Type B pancreatic cell (in vitro differentiated cells): ENCODE measurements around the gene RBFOX1. TPM values are rescaled to one million over a fixed set of nuclear protein-coding genes. Genes with fewer than 3 reads are reported as not detected.

Source experiments
- DNase-seq: peaks from one replicate; pipeline ENCODE4 v3.0.0; 2021; ENCODE audit warnings: mixed read lengths; ENCODE audit not compliant: unreplicated experiment; ENCODE audit errors: extremely low spot score
- H3K27ac Mint-ChIP-seq: 2 replicates; pipeline ENCODE4 v1.8.0; 2021; ENCODE audit warnings: mild to moderate bottlenecking, mixed read lengths
- H3K27me3 Mint-ChIP-seq: 2 replicates; pipeline ENCODE4 v1.8.0; 2021; ENCODE audit warnings: mixed read lengths
- H3K36me3 Mint-ChIP-seq: 2 replicates; pipeline ENCODE4 v1.8.0; 2021; ENCODE audit warnings: mixed read lengths
- H3K4me1 Mint-ChIP-seq: one replicate; pipeline ENCODE4 v1.8.0; 2021; ENCODE audit warnings: mixed read lengths; ENCODE audit not compliant: unreplicated experiment
- H3K4me3 Mint-ChIP-seq: 2 replicates; pipeline ENCODE4 v1.8.0; 2021; ENCODE audit warnings: mild to moderate bottlenecking, mixed read lengths
- H3K9me3 Mint-ChIP-seq: 2 replicates; pipeline ENCODE4 v1.8.0; 2021; ENCODE audit warnings: mixed read lengths
- total RNA-seq: library from RNA; stranded (reverse); gene quantifications from 2 replicates; pipeline ENCODE4 v1.2.1, GENCODE V29; 2021; ENCODE audit warnings: low replicate concordance
- TF ChIP-seq, protein P1 (sequence below): fragments of 200-600 bp; sonication (generic); conservative IDR thresholded peaks from 2 replicates; pipeline ENCODE4 v1.5.0; 2021; ENCODE audit warnings: antibody characterized with exemption, mild to moderate bottlenecking

RBFOX1 gene
- total RNA-seq, 1 donor from 2014 or later, result 21.0 TPM

DNA sequence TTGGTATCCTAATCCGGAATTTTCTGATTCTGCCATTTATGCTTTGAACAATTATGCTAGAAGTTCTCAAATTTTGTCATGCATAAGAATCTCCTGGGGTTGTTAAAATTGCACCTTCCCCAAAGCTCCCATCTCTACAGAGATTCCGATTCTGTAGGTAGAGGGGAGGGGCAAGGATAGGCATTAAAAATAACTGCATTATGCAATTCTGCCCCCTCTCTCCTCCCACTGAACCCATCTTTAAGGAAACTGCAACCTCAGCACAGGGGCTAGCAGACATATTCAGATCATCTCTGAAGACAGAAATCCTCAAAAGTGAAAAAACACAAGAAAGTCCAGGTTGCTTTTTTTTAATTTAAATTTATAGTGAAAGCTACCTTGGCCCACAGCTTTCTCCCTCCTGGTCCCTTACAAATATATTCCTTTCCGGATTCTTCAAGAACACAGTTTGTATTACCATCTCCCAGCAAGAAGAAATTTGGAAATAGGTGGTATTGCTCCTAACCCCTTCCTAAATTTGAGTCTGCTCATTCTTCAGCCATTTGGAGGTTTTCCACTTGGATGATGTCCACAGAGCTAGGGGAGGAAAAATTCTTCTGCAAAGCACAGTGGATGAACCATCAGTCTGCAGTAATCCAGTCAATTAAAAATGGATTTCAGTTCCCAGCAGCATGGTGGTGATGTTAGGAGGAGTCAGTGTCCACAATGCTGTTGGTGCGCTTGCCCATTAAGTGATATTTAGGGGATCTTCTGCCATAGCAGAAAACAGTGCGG, 67.7 kb downstream of the RBFOX1 start:
- TF ChIP-seq, protein P1, sequence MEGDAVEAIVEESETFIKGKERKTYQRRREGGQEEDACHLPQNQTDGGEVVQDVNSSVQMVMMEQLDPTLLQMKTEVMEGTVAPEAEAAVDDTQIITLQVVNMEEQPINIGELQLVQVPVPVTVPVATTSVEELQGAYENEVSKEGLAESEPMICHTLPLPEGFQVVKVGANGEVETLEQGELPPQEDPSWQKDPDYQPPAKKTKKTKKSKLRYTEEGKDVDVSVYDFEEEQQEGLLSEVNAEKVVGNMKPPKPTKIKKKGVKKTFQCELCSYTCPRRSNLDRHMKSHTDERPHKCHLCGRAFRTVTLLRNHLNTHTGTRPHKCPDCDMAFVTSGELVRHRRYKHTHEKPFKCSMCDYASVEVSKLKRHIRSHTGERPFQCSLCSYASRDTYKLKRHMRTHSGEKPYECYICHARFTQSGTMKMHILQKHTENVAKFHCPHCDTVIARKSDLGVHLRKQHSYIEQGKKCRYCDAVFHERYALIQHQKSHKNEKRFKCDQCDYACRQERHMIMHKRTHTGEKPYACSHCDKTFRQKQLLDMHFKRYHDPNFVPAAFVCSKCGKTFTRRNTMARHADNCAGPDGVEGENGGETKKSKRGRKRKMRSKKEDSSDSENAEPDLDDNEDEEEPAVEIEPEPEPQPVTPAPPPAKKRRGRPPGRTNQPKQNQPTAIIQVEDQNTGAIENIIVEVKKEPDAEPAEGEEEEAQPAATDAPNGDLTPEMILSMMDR, result no peak
- Mint-ChIP-seq H3K27ac (no peak overlapping the region), H3K27me3 (peaks cover 8% of the 10 kb centered on the region), H3K4me1 (peaks cover under 1% of the 10 kb centered on the region), H3K9me3 (no peaks in the 10 kb centered on the region), H3K4me3 (no peak overlapping the region), H3K36me3 (no peaks in the 10 kb centered on the region)
- no peak for DNase-seq

DNA sequence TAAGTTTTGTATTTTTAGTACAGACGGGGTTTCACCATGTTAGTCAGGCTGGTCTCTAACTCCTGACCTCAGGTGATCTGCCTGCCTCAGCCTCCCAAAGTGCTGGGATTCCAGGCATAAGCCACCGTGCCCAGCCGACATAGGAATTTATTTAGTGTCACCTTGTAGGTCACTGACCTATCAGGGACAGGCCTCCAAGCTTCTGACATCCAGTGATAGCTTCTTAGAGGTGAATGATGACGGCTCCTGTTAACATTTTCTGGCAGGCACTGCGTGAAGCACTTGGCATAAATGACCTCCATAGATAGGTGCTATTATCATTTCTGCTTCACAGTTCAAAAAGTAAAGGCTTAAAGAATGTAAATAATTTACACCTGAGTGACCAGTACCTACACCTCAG, 71.6 kb downstream of the RBFOX1 start:
- no peak for DNase-seq
- Mint-ChIP-seq H3K4me1 (peaks cover 4% of the 10 kb centered on the region), H3K36me3 (no peaks in the 10 kb centered on the region), H3K9me3 (no peaks in the 10 kb centered on the region), H3K27me3 (peaks cover 11% of the 10 kb centered on the region), H3K27ac (no peak overlapping the region), H3K4me3 (no peak overlapping the region)
- TF ChIP-seq, protein P1, result no peak

DNA sequence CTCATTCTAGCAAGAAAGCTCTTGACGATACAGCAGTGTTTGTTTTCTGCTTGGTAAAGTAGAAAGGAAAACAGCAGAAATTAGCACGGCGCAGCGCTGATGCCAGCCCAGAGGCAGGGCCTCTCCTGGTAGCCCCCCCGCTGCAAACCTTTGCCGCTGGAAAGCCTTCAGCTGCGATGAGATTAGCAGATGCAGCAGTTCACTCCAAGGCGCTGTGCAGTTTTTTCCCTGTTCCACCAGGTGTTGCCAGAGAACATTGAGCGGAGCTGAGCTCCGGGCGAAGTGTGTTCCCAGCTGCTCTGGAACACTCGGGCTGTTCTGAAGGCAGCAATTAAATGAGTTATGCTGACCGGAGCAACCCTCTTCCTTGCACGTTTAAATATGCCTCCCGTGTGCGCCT, 72.5 kb downstream of the RBFOX1 start:
- Mint-ChIP-seq H3K4me3 (no peak overlapping the region), H3K27me3 (peaks cover 11% of the 10 kb centered on the region), H3K9me3 (no peaks in the 10 kb centered on the region)

DNA sequence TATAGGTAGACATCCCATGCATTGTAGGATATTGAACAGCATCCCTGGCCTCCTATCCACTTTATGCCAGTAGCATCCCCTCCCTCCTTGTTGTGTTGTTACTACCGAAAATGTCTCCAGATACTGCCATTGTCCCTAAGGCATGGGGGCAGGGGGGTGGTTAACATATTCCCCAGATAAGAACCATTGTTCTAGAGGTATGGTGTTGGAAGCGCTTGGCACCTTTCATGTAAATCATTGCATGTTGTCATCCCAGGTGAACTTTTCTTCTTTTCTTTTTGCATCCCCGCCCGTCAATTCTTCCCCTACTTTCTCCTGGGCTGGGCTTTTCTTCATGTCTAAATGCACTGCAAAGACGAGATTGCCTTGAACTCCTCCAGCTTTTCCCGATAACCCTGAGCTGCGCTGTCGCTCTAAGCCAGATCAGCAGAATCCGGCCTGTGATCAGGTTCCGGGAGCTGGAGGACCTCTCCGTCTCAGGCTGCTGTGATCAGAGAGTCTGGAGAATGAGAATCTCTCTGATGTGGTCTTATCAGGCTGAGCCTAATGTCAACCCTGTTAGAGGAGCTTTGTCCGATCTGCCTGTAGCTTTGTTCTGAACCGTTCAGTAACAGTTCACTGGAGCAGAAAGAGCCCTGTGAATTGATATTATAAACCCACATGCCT, 76.2 kb downstream of the RBFOX1 start:
- Mint-ChIP-seq H3K9me3 (no peaks in the 10 kb centered on the region), H3K4me3 (no peak overlapping the region), H3K36me3 (no peaks in the 10 kb centered on the region), H3K27ac (no peak overlapping the region), H3K27me3 (peaks cover 11% of the 10 kb centered on the region), H3K4me1 (peaks cover 4% of the 10 kb centered on the region)
- TF ChIP-seq, protein P1, result no peak
- DNase-seq, result no peak

More for the DNA sequence above, 72.5 kb downstream of the RBFOX1 start:
- Mint-ChIP-seq H3K4me1 (peaks cover 4% of the 10 kb centered on the region), H3K36me3 (no peaks in the 10 kb centered on the region), H3K27ac (no peak overlapping the region)
- TF ChIP-seq, protein P1, result peak; percentile 62
- DNase-seq, result no peak

DNA sequence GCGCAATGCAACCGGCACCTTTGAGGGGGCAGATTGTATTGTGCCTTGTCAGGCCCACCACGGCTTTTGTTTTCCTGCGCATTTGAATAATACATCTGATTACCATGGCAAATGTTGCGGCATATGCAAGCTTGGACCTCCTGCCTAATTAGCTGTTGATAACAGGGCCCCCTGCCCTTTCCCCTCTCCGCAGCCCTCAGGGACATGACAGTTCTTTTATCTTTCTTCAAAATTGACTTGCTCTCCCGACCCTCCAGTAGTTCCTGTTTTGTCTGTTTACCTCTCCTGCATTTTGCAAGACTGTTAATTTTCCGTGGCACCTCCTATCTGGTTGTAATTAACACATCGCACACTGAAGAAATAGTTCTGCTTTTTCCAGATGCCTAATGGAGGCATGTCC, 86.8 kb downstream of the RBFOX1 start:
- Mint-ChIP-seq H3K9me3 (no peaks in the 10 kb centered on the region), H3K4me3 (no peak overlapping the region)

More for the DNA sequence above, 86.8 kb downstream of the RBFOX1 start:
- Mint-ChIP-seq H3K4me1 (peaks cover 12% of the 10 kb centered on the region), H3K27ac (no peak overlapping the region), H3K36me3 (no peaks in the 10 kb centered on the region), H3K27me3 (peaks cover 20% of the 10 kb centered on the region)
- TF ChIP-seq, protein P1, result no peak
- no peak for DNase-seq
